HCT116 (cell line): ENCODE data around the gene RNF150. TPM values are rescaled to one million over a fixed set of nuclear protein-coding genes. Genes with fewer than 3 reads are reported as not detected.

ENCODE experiments used
- ATAC-seq: fragments of 200-7000 bp; cut with Tn5 transposase; 2 replicates; pipeline ENCODE4 v1.9.1; 2020; ENCODE audit warnings: mild to moderate bottlenecking, moderate library complexity
- BruUV-seq: library from RNA; stranded (reverse); fragments of 400-500 nt; replicated peaks from 2 replicates; lab custom pipeline; 2021; lab: Mats Ljungman, UMichigan
- CTCF ChIA-PET: fragments of 300-600 bp; sonication (Branson Sonifier 250); formaldehyde crosslinking; loops from one replicate; lab custom pipeline; 2021; ENCODE audit warnings: antibody characterized with exemption; lab: Charles Lee
- POLR2A ChIA-PET: fragments of 300-600, 350-600 bp; sonication (Branson Sonifier 250); formaldehyde crosslinking; loops from one replicate; lab custom pipeline; 2021; ENCODE audit warnings: antibody characterized with exemption; lab: Charles Lee
- RAD21 ChIA-PET, 2 experiments: fragments of 300-600 bp; sonication (Branson Sonifier 250); formaldehyde crosslinking; loops; one replicate each; lab custom pipeline; 2023; ENCODE audit warnings: low total read pairs in 2 of 2; ENCODE audit not compliant: uncharacterized antibody in 2 of 2, unreplicated experiment in 2 of 2, low non-redundant PET in 1 of 2; lab: Charles Lee
- DNase-seq: peaks from one replicate; pipeline ENCODE4 v3.0.0-alpha.2; 2010; ENCODE audit warnings: low read depth, low spot score
- H2AFZ ChIP-seq: fragments of 200-600 bp; shearing (Covaris generic), sonication (generic); 2 replicates; pipeline ENCODE4 v1.6.1; 2017; ENCODE audit warnings: low read depth, mixed run types, mixed read lengths, antibody characterized with exemption, low read length; ENCODE audit not compliant: poor library complexity, severe bottlenecking
- H3K27ac ChIP-seq: 2 replicates; pipeline ENCODE4 v1.5.1; 2012; ENCODE audit warnings: low read depth, low read length
- H3K27me3 ChIP-seq: fragments of 200-600 bp; sonication (generic); 2 replicates; pipeline ENCODE4 v1.6.1; 2016; ENCODE audit warnings: mixed run types, low read length, mixed read lengths; ENCODE audit not compliant: insufficient read depth
- H3K36me3 ChIP-seq, 2 experiments: fragments of 200-500 bp in 1 of 2; fragments of 200-600 bp in 1 of 2; sonication (Bioruptor generic) in 1 of 2; sonication (generic) in 1 of 2; 2 replicates each; pipeline versions ENCODE4 v1.5.1 to v1.6.1; 2014 to 2016; ENCODE audit warnings: low read length in 2 of 2, inconsistent platforms in 1 of 2, mixed read lengths in 1 of 2, mixed run types in 1 of 2; ENCODE audit not compliant: insufficient read depth in 2 of 2, control insufficient read depth in 1 of 2
- H3K4me1 ChIP-seq, 2 experiments: fragments of 200-600 bp in 1 of 2; sonication (generic) in 1 of 2; 2 replicates each; pipeline versions ENCODE4 v1.5.1 to v1.6.1; 2012 to 2017; ENCODE audit warnings: low read length in 2 of 2, inconsistent platforms in 1 of 2, mild to moderate bottlenecking in 1 of 2, mixed read lengths in 1 of 2, mixed run types in 1 of 2, moderate library complexity in 1 of 2; ENCODE audit not compliant: insufficient read depth in 2 of 2, control insufficient read depth in 1 of 2
- H3K4me2 ChIP-seq: fragments of 200-600 bp; sonication (generic); 2 replicates; pipeline ENCODE4 v1.6.1; 2017; ENCODE audit warnings: mixed run types, low read length, mixed read lengths
- H3K4me3 ChIP-seq, 2 experiments: fragments of 200-600 bp in 1 of 2; sonication (generic) in 1 of 2; replicated peaks in 1 of 2; 2 replicates each; pipeline ENCODE4 v1.5.1; 2011 to 2016; ENCODE audit warnings: low read length in 2 of 2, control low read depth in 1 of 2, low read depth in 1 of 2, mild to moderate bottlenecking in 1 of 2, mixed read lengths in 1 of 2, mixed run types in 1 of 2
- H3K79me2 ChIP-seq: fragments of 200-600 bp; sonication (generic); 2 replicates; pipeline ENCODE4 v1.6.1; 2017; ENCODE audit warnings: mild to moderate bottlenecking, mixed run types, low read length, moderate library complexity, mixed read lengths; ENCODE audit not compliant: insufficient read depth
- H3K9ac ChIP-seq: fragments of 200-600 bp; sonication (generic); 2 replicates; pipeline ENCODE4 v1.6.1; 2016; ENCODE audit warnings: low read length, mixed read lengths
- H3K9me2 ChIP-seq: fragments of 200-600 bp; sonication (generic), shearing (Covaris generic); 2 replicates; pipeline ENCODE4 v1.6.1; 2017; ENCODE audit warnings: mixed run types, mild to moderate bottlenecking, moderate library complexity; ENCODE audit not compliant: insufficient read depth
- H3K9me3 ChIP-seq, 2 experiments: fragments of 200-500 bp in 1 of 2; fragments of 200-600 bp in 1 of 2; sonication (Bioruptor generic) in 1 of 2; sonication (generic) in 1 of 2; 2 replicates each; pipeline ENCODE4 v1.6.1; 2014 to 2017; ENCODE audit warnings: low read length in 2 of 2, mixed read lengths in 2 of 2, inconsistent platforms in 1 of 2, low read depth in 1 of 2, mild to moderate bottlenecking in 1 of 2, mixed run types in 1 of 2, moderate library complexity in 1 of 2; ENCODE audit not compliant: control insufficient read depth in 1 of 2, insufficient read depth in 1 of 2
- H4K20me1 ChIP-seq: fragments of 200-600 bp; sonication (generic), shearing (Covaris generic); 2 replicates; pipeline ENCODE4 v1.6.1; 2017; ENCODE audit warnings: mixed run types, mild to moderate bottlenecking, moderate library complexity; ENCODE audit not compliant: insufficient read depth
- CBX3 ChIP-seq: IDR thresholded peaks from 2 replicates; pipeline ENCODE4 v1.6.1; 2012; ENCODE audit warnings: low read depth
- EZH2 ChIP-seq: fragments of 200-600 bp; sonication (generic); IDR thresholded peaks from 2 replicates; pipeline ENCODE4 v1.6.1; 2017; ENCODE audit warnings: antibody characterized with exemption, mixed run types
- FOSL1 ChIP-seq: IDR thresholded peaks from 2 replicates; pipeline ENCODE4 v1.6.1; 2012; ENCODE audit warnings: low read depth
- POLR2A ChIP-seq: IDR thresholded peaks from 2 replicates; pipeline ENCODE4 v1.7.0; 2011; ENCODE audit warnings: borderline replicate concordance; ENCODE audit not compliant: insufficient read depth, insufficient read length; ENCODE audit errors: extremely low read depth
- POLR2AphosphoS5 ChIP-seq: IDR thresholded peaks from 2 replicates; pipeline ENCODE4 v1.6.1; 2011; ENCODE audit warnings: mild to moderate bottlenecking, low read depth, low read length, moderate library complexity
- REST ChIP-seq: IDR thresholded peaks from 2 replicates; pipeline ENCODE4 v1.6.1; 2012; ENCODE audit warnings: low read depth
- SRF ChIP-seq: IDR thresholded peaks from 2 replicates; pipeline ENCODE4 v1.6.1; 2012; ENCODE audit warnings: low read depth
- TCF7L2 ChIP-seq: IDR thresholded peaks from 2 replicates; pipeline ENCODE4 v1.7.0; 2011; ENCODE audit warnings: borderline replicate concordance, inconsistent platforms; ENCODE audit not compliant: insufficient read depth, insufficient read length; ENCODE audit errors: extremely low read depth
- YY1 ChIP-seq: IDR thresholded peaks from 2 replicates; pipeline ENCODE4 v1.6.1; 2011; ENCODE audit warnings: low read length, low read depth, moderate library complexity, mild to moderate bottlenecking; ENCODE audit not compliant: insufficient replicate concordance; ENCODE audit errors: extremely low read depth
- ZBTB33 ChIP-seq: IDR thresholded peaks from 2 replicates; pipeline ENCODE4 v1.6.1; 2011; ENCODE audit warnings: mild to moderate bottlenecking, low read length, moderate library complexity; ENCODE audit not compliant: insufficient replicate concordance; ENCODE audit errors: extremely low read depth
- ZFX ChIP-seq: fragments of 450-650 bp; IDR thresholded peaks from 2 replicates; pipeline ENCODE4 v1.6.1; 2017
- ZNF274 ChIP-seq: fragments of 200-500 bp; sonication (Bioruptor generic); IDR thresholded peaks from 2 replicates; pipeline ENCODE4 v1.6.1; 2014; ENCODE audit warnings: mild to moderate bottlenecking, low read depth, low read length, inconsistent platforms
- intact Hi-C: fragments of 100-400 bp; cut with micrococcal nuclease; formaldehyde crosslinking; loops from 2 replicates; pipeline ENCODE4 v1.10.0; 2022
- total RNA-seq: library from RNA; stranded (reverse); gene quantifications from one replicate; pipeline ENCODE4 v1.2.1, GENCODE V29; 2021; ENCODE audit not compliant: unreplicated experiment

RNF150 gene
- total RNA-seq, 1 experiment from 2014 or later, result 0.07 TPM

- H4K20me1 ChIP-seq, result no peaks in the 10 kb centered on the region
- no peaks in the 10 kb centered on the region for H3K36me3 ChIP-seq
- BruUV-seq, result no TSS peak
- H3K9me2 ChIP-seq, result no peaks in the 10 kb centered on the region
- no peak overlapping the region for H3K27ac ChIP-seq
- H3K4me1 ChIP-seq, result no peaks in the 10 kb centered on the region
- no peaks in the 10 kb centered on the region for H3K9me3 ChIP-seq
- ATAC-seq (no peak), DNase-seq (no peak)
- no peak overlapping the region for H2AFZ ChIP-seq
- H3K79me2 ChIP-seq, result no peaks in the 10 kb centered on the region
- TF ChIP-seq REST (no peak), ZFX (no peak), ZBTB33 (no peak), EZH2 (no peak), FOSL1 (no peak), SRF (no peak), YY1 (no peak), TCF7L2 (no peak), POLR2AphosphoS5 (no peak), CBX3 (no peak), POLR2A (no peak), ZNF274 (no peak)
- no peaks in the 10 kb centered on the region for H3K27me3 ChIP-seq
- ChIA-PET CTCF (no interaction called here), POLR2A (no interaction called here), RAD21 (no interaction called here)
- H3K4me2 ChIP-seq, result no peak overlapping the region
- no peak overlapping the region for H3K4me3 ChIP-seq
- intact Hi-C loops, result no loop called here
- H3K9ac ChIP-seq, result no peak overlapping the region
Measured at GRCh38 chr4:141036786-141037185, 96.5 kb downstream of the RNF150 start.
